ENCODE data around the gene GUCY2C. TPM values are rescaled to one million over a fixed set of nuclear protein-coding genes. Genes with fewer than 3 reads are reported as not detected.

GUCY2C gene
- polyA plus RNA-seq, 3 donors = 0.34 to 0.60 (median 0.58) TPM

GRCh38 chr12:14629832-14630710 is 66.3 kb downstream of the GUCY2C start:
- peak; percentile 74 for DNase-seq

DNA sequence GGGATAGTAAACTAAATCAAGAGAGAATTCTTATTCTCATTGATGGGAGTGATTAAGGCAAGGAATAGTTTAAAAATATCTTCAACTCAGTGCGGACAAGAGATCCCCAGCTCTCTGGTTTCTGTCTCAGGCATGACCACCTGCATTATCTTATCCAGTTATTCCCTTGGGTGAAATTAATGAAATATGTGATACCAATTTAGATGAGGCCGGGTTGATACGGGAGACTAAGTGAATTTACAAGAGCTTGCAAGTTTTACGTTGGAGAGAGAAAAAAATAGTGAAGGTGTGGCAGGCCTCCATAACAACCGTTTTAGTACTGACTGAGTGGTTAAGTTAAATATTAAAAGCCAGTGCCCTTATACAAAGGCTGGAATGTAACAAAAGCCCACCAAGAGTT is 67.6 kb downstream of the GUCY2C start:
- no peak for DNase-seq

DNA sequence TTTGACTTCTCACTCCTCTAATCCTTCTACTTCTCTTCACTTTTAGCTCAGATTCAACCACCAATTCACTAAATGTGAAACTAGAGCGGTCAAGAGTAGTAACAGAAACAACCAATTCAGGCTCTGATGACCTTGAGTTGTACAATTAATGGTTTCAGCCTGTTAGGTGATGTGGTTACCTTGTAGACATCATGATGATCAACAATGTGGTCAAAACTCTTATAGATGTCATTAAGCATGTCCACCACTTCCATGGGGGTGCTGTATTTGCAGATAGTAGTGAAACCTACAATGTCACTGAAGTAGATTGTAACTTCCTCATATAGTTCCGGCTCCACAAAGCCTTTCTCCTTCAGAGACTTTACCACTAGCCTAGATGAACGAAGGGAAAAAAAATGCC is 74.6 kb downstream of the GUCY2C start:
- no peak for DNase-seq

GRCh38 chr12:14619741-14620501 is 76.5 kb downstream of the GUCY2C start:
- DNase-seq = no peak

- no peak for DNase-seq
Measured at GRCh38 chr12:14618983-14619382, 77.4 kb downstream of the GUCY2C start.

GRCh38 chr12:14614704-14615121 is 81.7 kb downstream of the GUCY2C start:
- DNase-seq = no peak

DNA sequence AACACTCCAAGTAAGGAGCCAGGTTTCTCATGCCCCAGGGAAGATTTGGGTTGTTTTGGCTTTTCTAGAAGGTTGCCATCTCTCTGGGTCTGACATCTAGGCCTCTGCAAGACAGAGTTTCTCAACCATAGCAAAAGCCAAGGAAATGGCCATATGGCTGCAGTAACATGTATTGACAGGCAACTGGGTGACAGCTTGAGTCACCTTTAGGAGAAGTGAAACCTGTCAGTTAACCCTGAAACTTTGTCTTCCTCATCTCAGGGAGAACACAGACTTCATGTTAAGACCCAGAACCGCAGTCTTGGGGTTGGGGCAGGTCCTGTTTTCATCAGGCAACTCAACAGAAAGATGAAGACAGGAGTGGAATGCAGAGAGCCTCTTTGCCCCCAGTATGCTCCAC is 82.7 kb downstream of the GUCY2C start:
- DNase-seq = no peak

- DNase-seq = no peak
Measured at GRCh38 chr12:14612898-14613445, 83.4 kb downstream of the GUCY2C start.

DNA sequence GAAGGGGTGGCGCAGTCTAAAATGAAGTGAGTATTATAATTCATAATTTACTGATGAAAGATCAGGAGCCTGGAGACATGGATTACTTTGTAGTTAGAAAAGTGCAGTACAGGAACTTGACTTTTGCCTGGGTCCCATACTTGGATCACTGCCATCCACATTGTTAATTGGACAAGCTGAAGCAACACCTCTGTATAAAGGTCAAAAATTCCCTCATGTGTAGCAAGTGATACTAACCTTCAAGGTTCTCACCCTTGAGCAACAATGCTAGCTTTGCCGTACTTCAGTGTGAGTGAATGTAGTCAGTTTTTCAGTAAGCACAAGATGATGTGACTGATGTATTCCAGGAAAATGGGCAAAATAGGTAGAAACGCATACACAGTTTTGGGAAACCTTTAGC is 84.1 kb downstream of the GUCY2C start:
- no peak for DNase-seq

GRCh38 chr12:14611640-14612203 is 84.7 kb downstream of the GUCY2C start:
- no peak for DNase-seq

- no peak for DNase-seq
Measured at GRCh38 chr12:14607568-14607967, 88.8 kb downstream of the GUCY2C start.

DNA sequence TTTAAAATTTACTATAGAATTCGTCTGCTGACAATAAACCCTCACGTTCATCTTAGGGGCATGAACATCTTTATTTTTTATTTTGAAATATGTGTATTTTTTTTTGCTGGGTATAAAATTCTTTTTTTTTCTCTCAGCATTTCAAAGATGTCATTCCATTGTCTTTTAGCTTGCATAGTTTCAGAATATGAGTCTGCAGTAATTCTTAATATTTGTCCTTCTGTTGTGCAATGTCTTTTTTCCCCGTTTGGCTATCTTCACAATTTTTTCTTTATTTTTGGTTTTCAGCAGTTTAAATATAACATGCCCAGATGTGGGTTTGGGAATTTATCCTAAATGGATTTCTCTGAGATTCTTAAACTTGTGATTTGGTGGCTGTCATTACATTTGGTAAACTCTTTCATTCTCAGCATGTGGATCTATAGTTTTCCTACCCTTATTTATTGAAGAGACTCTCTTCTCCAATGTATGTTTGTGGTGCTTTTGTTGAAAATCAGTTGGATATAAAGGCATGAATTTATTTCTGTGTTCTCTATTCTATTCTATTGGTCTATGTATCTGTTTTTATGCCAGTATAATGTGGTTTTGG is 90.9 kb downstream of the GUCY2C start:
- no peak for DNase-seq

GRCh38 chr12:14601692-14602478 is 94.5 kb downstream of the GUCY2C start:
- DNase-seq = no peak

GRCh38 chr12:14597480-14597879 is 98.9 kb downstream of the GUCY2C start:
- no peak for DNase-seq

- DNase-seq = no peak
Measured at GRCh38 chr12:14591719-14592118, 104.7 kb downstream of the GUCY2C start.

DNA sequence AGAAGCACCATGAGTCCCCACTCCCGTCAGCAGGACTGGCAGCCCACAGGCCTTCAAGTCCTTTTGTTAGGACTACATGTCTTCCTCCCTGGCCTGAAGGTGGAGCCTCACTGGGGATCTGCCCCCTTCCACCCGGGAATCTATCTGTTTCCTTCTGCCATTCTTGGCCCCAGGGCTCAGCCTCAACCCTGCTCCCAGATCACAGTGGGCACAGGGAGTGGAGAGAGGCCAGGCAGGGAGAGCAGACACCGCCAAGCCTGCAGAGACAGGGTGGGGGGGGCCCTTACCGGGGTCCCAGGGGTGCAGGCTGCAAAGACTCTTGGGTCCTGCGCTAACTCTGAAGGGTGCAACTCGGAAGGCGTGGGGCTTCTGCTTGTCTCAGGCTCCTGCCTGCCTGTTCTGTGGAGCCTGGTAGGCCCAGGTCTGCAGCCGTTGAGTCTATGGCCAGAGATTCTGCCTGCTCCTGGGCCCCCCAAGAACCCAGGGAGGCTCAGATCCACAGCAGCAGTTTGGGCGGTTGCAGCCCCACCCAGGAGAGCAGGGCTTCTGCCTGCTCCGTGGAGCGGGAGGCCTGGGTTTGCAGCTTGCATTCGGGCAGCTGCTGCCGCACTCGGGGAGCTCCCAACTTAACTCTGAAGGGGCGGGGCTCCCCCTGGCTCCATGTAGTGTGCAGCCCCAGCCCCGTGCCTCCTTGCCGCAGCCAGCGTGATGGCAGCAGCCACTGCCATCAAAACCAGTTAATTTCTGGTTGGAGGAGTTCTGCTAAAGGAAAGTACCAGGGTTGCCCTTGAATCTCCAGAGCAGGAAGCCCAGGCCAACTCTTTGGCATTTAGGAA is 107.0 kb downstream of the GUCY2C start:
- no peak for DNase-seq

DNA sequence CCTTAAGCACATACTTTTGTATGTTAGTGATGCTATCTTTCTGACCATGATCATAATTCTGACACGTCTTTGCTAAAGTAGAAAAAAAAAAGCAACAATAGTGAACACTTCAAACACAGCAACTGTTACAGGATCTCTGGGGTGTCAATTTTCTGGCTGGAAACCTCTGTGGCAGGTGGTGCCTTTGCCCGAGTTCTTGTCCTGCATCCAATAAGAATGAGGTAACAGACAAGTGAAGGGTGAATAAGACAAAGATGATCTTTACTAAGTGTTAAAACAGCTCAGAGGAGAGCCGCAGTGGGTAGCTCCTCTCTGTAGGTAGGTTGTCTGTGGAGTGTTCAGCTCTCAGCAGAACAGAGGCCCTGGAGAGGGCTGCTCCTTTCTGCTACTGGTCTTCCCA is 107.8 kb downstream of the GUCY2C start:
- DNase-seq = no peak

GRCh38 chr12:14578646-14579045 is 117.8 kb downstream of the GUCY2C start:
- DNase-seq = no peak

- no peak for DNase-seq
Measured at GRCh38 chr12:14577344-14577743, 119.1 kb downstream of the GUCY2C start.

GRCh38 chr12:14576896-14577295 is 119.5 kb downstream of the GUCY2C start:
- no peak for DNase-seq
